Measurements from ENCODE around the gene KCNF1. TPM values are rescaled to one million over a fixed set of nuclear protein-coding genes. Genes with fewer than 3 reads are reported as not detected.

The KCNF1 gene
- total RNA-seq, 1 experiment from 2014 or later: 3.2 TPM

DNA sequence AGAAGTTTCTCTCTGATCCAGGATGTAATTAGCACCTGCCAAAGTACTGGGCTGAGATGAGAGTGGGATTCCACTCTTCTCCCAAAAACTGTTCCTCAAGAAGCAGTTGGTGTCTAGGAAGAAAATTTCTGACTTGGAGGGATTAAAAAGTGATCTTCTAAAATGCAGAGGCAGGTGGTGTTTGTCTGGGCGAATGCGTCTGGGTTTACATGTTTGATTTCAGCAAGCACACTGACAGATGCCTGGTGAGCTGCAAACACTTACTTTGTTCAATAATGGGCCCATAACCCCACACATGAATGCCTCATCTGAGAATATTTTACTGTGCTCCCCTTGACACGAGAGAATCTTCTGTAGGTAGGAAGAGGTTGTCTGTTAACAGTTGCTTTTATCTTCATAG is 24.3 kb upstream of the KCNF1 start:
- Histone ChIP-seq H3K79me1 (ENCODE audit: insufficient read depth, low read depth, low read length, poor library complexity, severe bottlenecking) (no peaks in the 10 kb centered on the region), H3K27me3 (ENCODE audit: insufficient read depth, low read length) (no peaks in the 10 kb centered on the region; the same call in 1 of the 2 replicates), H2BK120ac (ENCODE audit: low read depth, low read length, poor library complexity, severe bottlenecking) (no peak overlapping the region), H2BK20ac (ENCODE audit: low read depth, low read length, poor library complexity, severe bottlenecking) (no peak overlapping the region), H3K4ac (ENCODE audit: low read depth, low read length) (no peak overlapping the region), H2AK5ac (ENCODE audit: insufficient read length, low read length) (no peak overlapping the region), H3K14ac (ENCODE audit: insufficient read depth, low read length) (no peak overlapping the region), H4K5ac (ENCODE audit: insufficient read length, low read depth, low read length) (no peak overlapping the region), H3K79me2 (ENCODE audit: insufficient read depth, low read length) (no peaks in the 10 kb centered on the region), H4K8ac (replicated peaks; ENCODE audit: insufficient read length, low read depth, low read length) (no peak overlapping the region), H2AFZ (ENCODE audit: low read length) (no peak overlapping the region), H3K23me2 (ENCODE audit: insufficient read length, low read depth, low read length, poor library complexity, severe bottlenecking) (no peaks in the 10 kb centered on the region), H3K9me3 (ENCODE audit: control insufficient read depth, low read depth, low read length) (no peaks in the 10 kb centered on the region), H2BK12ac (ENCODE audit: insufficient read length, low read depth, low read length) (no peak overlapping the region), H3K27ac (ENCODE audit: insufficient read length, low read depth, low read length) (no peak overlapping the region), H3K9ac (ENCODE audit: extremely low read depth, insufficient read length, low read length) (no peak overlapping the region), H3K18ac (ENCODE audit: insufficient read length, low read depth, low read length) (no peak overlapping the region), H4K91ac (ENCODE audit: insufficient read length, low read depth, low read length) (no peak overlapping the region), H3T11ph (ENCODE audit: low read length) (no peak overlapping the region), H3K56ac (ENCODE audit: insufficient read length, low read depth, low read length) (no peak overlapping the region), H3K4me1 (ENCODE audit: insufficient read depth, low read length) (peaks cover 13% of the 10 kb centered on the region; the same call in 1 of the 2 replicates), H3K23ac (ENCODE audit: insufficient read length, low read depth, low read length) (no peak overlapping the region), H2BK15ac (ENCODE audit: low read depth, low read length) (no peak overlapping the region), H4K20me1 (ENCODE audit: control insufficient read depth, insufficient read depth, insufficient read length) (no peaks in the 10 kb centered on the region), H3K4me2 (ENCODE audit: insufficient read depth, insufficient read length, low read length) (no peak overlapping the region), H2BK5ac (ENCODE audit: insufficient read length, low read length) (no peak overlapping the region)
- no CpG with 5 or more reads among the region's 3 CpGs for WGBS (ENCODE audit: extremely low coverage, insufficient read length, low lambda C conversion rate)
- no peak for DNase-seq
- Mint-ChIP-seq H3K36me3 (ENCODE audit: insufficient read depth in 1 of 3, low read depth in 3 of 3) (no peaks in the 10 kb centered on the region), H3K4me1 (peaks cover 33 to 34% of the 10 kb centered on the region in 2 experiments), H3K4me3 (no peak overlapping the region), H3K27me3 (ENCODE audit: low read depth) (peaks cover 7% of the 10 kb centered on the region), H3K9me3 (no peaks in the 10 kb centered on the region), H3K27ac (no peak overlapping the region)
- TF ChIP-seq CTCF (conservative IDR thresholded peaks at IDR 0.05): no peak

All from H9 (cell line).